Panc1 (cell line): ENCODE data around the gene RBM44.

Experiments
- POLR2AphosphoS5 ChIP-seq: IDR thresholded peaks from 2 replicates; pipeline ENCODE4 v1.6.1; 2012; ENCODE audit warnings: mild to moderate bottlenecking, low read depth, low read length, moderate library complexity
- SIN3A ChIP-seq: IDR thresholded peaks from 2 replicates; pipeline ENCODE4 v1.6.1; 2012; ENCODE audit warnings: low read depth, mild to moderate bottlenecking, low read length, moderate library complexity, borderline replicate concordance; ENCODE audit not compliant: insufficient read depth
- TF ChIP-seq, protein P1 (sequence below): fragments of 450-650 bp; IDR thresholded peaks from 2 replicates; pipeline ENCODE4 v1.5.1; 2017; ENCODE audit warnings: mild to moderate bottlenecking
- TF ChIP-seq, protein P2 (sequence below), 2 experiments: IDR thresholded peaks; 2 replicates each; pipeline ENCODE4 v1.6.1; 2011 to 2012; ENCODE audit warnings: low read depth in 2 of 2, control low read depth in 1 of 2, low read length in 1 of 2, mild to moderate bottlenecking in 1 of 2, moderate library complexity in 1 of 2; ENCODE audit not compliant: insufficient read depth in 1 of 2

DNA sequence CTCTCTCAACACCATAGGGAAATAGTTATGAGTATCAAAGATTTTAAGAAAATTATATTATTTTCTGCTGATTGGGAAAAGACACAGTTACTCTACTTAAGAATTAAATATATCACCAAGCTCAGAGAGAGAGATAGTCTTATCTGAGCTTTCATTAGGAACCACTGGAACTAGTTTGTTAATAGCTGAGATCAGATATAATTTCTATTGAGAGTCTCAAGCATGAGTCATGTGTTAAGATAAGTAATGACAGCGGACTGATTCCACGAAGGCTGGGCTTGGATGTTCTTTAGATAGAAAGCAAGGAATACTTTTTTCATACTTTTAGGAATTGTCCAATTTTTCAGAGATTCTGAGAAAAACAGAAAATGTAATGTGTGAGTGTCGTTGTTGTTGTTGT is 44.4 kb upstream of the RBM44 start:
- TF ChIP-seq, protein P1, sequence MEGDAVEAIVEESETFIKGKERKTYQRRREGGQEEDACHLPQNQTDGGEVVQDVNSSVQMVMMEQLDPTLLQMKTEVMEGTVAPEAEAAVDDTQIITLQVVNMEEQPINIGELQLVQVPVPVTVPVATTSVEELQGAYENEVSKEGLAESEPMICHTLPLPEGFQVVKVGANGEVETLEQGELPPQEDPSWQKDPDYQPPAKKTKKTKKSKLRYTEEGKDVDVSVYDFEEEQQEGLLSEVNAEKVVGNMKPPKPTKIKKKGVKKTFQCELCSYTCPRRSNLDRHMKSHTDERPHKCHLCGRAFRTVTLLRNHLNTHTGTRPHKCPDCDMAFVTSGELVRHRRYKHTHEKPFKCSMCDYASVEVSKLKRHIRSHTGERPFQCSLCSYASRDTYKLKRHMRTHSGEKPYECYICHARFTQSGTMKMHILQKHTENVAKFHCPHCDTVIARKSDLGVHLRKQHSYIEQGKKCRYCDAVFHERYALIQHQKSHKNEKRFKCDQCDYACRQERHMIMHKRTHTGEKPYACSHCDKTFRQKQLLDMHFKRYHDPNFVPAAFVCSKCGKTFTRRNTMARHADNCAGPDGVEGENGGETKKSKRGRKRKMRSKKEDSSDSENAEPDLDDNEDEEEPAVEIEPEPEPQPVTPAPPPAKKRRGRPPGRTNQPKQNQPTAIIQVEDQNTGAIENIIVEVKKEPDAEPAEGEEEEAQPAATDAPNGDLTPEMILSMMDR: no peak
- TF ChIP-seq, protein P2, sequence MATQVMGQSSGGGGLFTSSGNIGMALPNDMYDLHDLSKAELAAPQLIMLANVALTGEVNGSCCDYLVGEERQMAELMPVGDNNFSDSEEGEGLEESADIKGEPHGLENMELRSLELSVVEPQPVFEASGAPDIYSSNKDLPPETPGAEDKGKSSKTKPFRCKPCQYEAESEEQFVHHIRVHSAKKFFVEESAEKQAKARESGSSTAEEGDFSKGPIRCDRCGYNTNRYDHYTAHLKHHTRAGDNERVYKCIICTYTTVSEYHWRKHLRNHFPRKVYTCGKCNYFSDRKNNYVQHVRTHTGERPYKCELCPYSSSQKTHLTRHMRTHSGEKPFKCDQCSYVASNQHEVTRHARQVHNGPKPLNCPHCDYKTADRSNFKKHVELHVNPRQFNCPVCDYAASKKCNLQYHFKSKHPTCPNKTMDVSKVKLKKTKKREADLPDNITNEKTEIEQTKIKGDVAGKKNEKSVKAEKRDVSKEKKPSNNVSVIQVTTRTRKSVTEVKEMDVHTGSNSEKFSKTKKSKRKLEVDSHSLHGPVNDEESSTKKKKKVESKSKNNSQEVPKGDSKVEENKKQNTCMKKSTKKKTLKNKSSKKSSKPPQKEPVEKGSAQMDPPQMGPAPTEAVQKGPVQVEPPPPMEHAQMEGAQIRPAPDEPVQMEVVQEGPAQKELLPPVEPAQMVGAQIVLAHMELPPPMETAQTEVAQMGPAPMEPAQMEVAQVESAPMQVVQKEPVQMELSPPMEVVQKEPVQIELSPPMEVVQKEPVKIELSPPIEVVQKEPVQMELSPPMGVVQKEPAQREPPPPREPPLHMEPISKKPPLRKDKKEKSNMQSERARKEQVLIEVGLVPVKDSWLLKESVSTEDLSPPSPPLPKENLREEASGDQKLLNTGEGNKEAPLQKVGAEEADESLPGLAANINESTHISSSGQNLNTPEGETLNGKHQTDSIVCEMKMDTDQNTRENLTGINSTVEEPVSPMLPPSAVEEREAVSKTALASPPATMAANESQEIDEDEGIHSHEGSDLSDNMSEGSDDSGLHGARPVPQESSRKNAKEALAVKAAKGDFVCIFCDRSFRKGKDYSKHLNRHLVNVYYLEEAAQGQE (IDR thresholded peaks at IDR 0.05; ENCODE audit: insufficient read depth in 1 of 2, low read depth in 2 of 2, low read length in 1 of 2): no peak
- TF ChIP-seq POLR2AphosphoS5: no peak
- no peak for TF ChIP-seq SIN3A
